NB4 (cell line): Measurements from ENCODE around the gene GRP.

ENCODE experiments used
- DNase-seq: peaks from one replicate; pipeline ENCODE4 v3.0.0; 2010; ENCODE audit warnings: low read depth
- H3K4me3 ChIP-seq: one replicate; pipeline ENCODE4 v1.5.1; 2011; ENCODE audit warnings: mild to moderate bottlenecking, low read depth, low read length, moderate library complexity
- MYC ChIP-seq: IDR thresholded peaks from 2 replicates; pipeline ENCODE4 v1.6.1; 2011; ENCODE audit warnings: low read depth, low read length
- POLR2A ChIP-seq: IDR thresholded peaks from 2 replicates; pipeline ENCODE4 v1.6.1; 2011; ENCODE audit warnings: mild to moderate bottlenecking; ENCODE audit not compliant: insufficient read length; ENCODE audit errors: extremely low read depth
- TF ChIP-seq, protein P1 (sequence below): IDR thresholded peaks from one replicate; pipeline ENCODE4 v1.5.1; 2012; ENCODE audit warnings: low read depth, low read length
- TF ChIP-seq, protein P2 (sequence below): IDR thresholded peaks from 2 replicates; pipeline ENCODE4 v1.6.1; 2011; ENCODE audit warnings: low read depth, low read length

Gene GRP

DNA sequence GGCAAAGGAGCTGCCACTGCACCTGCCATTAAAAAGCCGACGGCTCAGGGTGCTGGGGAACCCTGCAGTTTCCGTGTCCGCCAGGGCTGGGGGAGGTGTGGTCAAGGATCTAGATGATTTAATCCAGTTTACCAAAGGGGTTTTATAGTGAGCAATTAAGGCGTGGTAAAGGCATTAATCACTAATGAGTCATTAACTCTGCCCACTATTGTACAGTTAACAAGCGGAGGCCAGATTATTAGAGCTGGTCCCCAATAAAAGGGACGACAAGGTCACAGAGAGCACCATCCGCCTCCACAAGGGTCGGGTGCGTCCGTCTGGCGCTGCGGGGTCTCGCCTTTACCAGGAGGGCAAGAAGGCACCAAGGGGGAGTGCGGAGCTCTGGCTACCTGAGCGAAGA is 43.7 kb downstream of the GRP start:
- TF ChIP-seq POLR2A (no peak), MYC (no peak)
- TF ChIP-seq, protein P1, sequence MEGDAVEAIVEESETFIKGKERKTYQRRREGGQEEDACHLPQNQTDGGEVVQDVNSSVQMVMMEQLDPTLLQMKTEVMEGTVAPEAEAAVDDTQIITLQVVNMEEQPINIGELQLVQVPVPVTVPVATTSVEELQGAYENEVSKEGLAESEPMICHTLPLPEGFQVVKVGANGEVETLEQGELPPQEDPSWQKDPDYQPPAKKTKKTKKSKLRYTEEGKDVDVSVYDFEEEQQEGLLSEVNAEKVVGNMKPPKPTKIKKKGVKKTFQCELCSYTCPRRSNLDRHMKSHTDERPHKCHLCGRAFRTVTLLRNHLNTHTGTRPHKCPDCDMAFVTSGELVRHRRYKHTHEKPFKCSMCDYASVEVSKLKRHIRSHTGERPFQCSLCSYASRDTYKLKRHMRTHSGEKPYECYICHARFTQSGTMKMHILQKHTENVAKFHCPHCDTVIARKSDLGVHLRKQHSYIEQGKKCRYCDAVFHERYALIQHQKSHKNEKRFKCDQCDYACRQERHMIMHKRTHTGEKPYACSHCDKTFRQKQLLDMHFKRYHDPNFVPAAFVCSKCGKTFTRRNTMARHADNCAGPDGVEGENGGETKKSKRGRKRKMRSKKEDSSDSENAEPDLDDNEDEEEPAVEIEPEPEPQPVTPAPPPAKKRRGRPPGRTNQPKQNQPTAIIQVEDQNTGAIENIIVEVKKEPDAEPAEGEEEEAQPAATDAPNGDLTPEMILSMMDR = no peak
- TF ChIP-seq, protein P2, sequence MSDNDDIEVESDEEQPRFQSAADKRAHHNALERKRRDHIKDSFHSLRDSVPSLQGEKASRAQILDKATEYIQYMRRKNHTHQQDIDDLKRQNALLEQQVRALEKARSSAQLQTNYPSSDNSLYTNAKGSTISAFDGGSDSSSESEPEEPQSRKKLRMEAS = no peak
- no peak overlapping the region for H3K4me3 ChIP-seq
- DNase-seq = no peak

DNA sequence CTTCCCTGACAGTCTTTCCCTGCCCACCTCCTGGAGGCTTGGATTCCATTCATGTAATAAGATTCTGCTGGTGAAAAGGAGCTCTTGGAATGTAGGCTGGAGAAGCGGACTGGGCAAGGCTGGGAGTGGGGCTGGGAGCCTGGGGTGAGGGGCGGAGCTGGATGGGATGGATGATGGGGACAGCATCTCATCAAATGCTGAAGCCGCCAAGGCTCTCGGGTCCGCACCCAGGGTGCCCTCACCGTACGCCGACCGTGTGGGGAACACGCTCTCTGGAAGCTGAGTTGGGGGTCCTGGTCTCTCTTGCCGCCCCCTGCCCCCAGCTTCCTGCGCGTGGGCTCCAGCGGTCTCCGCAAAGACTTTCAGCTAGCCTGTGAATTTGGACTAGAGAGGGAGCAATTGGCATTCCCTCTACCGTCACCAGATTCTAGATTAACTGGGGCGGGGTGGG is 44.2 kb downstream of the GRP start:
- TF ChIP-seq, protein P1 = no peak
- TF ChIP-seq, protein P2 = no peak
- TF ChIP-seq MYC (no peak), POLR2A (no peak)
- H3K4me3 ChIP-seq = no peak overlapping the region
- DNase-seq = no peak

DNA sequence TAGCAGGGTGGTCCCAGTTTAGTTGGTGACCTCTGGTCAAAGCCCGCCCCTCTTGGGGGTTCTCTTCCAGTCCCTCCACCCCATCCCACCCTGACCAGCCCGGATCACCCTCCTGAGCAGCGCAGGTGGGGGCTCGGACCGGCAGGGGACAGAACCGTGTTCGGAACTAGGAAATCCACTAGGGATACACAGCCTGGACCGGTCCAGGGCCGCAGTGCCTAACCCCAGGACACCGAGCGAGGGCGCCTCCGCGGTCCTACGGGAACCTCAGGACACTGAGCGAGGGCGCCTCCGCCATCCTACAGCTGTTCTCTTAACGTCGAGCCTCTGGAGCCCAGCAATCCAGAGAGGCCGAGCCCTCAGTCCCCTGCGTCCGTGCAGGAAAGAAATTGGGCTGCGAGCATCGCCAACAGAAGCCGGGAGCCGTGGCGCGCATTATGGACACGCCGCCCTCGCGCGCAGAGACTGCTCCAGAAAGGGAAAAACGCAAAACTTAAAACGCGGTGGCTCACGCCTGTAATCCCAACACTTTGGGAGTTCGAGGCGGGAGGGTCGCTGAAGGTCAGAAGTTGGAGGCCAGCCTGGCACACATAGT is 44.8 kb downstream of the GRP start:
- H3K4me3 ChIP-seq = no peak overlapping the region
- TF ChIP-seq, protein P1 = no peak
- no peak for TF ChIP-seq MYC
- no peak for TF ChIP-seq POLR2A
- TF ChIP-seq, protein P2 = no peak
- DNase-seq = no peak

DNA sequence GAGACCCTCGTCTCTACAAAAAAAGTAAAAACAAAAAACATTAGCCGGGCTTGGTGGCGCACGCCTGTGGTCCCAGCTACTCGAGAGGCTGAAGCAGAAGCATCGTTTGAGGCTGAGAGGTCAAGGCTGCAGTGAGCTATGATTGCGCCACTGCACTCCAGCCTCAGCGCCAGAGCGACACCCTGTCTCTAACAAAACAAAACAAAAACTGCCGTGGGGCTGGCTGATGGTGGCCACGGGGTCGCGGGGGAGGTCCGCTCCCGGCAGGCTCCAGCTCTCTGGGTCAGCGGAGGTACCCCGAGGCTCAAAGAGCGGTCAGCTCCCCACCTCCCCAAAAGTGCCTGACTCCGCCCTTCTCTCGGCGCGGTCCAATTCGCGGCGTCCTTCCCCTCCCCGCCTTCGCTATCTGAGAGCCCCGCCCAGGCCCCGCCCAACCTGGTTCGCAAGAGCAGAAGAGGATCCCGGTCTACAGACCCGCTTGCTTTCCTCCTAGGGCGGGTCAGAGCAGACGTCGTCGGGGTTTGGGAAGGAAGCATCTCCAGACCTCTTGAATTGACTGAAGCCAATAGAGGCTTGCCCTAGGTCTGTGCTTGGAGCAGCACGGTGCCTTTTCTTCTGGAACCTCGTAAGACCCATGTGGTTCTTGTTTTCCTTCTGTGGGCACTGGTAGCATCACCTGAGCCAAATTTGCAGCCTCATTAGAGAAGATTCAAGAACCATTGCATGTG is 45.5 kb downstream of the GRP start:
- no peak overlapping the region for H3K4me3 ChIP-seq

DNA sequence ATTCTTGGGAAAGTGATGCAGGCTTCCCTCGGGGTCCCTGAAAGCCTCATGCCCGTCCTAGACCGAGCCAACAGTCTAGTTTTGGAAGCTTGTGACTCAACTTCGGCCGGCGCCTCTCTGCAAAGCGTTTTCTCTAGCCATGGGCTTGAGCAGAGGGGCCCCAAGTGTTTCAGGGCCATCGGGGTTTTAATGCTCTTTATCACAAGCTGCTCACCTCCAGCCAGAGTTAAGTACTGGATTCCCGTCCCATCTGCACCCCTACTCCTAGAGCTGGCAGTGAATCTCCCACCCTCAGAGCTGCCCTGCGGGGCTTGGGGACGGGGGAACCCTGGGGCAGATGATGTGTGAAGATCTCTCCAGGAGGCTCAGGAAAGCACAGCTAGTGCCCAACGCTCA is 46.0 kb downstream of the GRP start:
- DNase-seq = no peak
- TF ChIP-seq, protein P1 = no peak
- no peak for TF ChIP-seq MYC
- TF ChIP-seq, protein P2 = no peak
- no peak for TF ChIP-seq POLR2A
- no peak overlapping the region for H3K4me3 ChIP-seq

More for the DNA sequence above, 45.5 kb downstream of the GRP start:
- no peak for DNase-seq
- TF ChIP-seq, protein P2 = no peak
- TF ChIP-seq, protein P1 = no peak
- TF ChIP-seq MYC (no peak), POLR2A (no peak)
